ENCODE data around the gene MIEF2.
"Not testable (repeated sequence)": the region's sequence is repeated elsewhere in the genome, so short reads cannot be mapped to it uniquely, and the experiment has no call there.

DNA sequence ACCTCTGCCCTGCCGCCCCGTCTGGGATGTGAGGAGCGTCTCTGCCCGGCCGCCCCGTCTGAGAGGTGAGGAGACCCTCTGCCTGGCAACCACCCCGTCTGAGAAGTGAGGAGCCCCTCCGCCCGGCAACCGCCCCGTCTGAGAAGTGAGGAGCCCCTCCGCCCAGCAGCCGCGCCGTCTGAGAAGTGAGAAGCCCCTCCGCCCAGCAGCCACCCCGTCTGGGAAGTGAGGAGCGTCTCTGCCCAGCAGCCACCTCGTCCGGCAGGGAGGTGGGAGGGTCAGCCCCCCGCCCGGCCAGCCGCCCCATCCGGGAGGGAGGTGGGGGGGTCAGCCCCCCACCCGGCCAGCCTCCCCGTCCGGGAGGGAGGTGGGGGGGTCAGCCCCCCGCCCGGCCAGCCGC is 37.6 kb downstream of the MIEF2 start:
- TF ChIP-seq, protein P1, sequence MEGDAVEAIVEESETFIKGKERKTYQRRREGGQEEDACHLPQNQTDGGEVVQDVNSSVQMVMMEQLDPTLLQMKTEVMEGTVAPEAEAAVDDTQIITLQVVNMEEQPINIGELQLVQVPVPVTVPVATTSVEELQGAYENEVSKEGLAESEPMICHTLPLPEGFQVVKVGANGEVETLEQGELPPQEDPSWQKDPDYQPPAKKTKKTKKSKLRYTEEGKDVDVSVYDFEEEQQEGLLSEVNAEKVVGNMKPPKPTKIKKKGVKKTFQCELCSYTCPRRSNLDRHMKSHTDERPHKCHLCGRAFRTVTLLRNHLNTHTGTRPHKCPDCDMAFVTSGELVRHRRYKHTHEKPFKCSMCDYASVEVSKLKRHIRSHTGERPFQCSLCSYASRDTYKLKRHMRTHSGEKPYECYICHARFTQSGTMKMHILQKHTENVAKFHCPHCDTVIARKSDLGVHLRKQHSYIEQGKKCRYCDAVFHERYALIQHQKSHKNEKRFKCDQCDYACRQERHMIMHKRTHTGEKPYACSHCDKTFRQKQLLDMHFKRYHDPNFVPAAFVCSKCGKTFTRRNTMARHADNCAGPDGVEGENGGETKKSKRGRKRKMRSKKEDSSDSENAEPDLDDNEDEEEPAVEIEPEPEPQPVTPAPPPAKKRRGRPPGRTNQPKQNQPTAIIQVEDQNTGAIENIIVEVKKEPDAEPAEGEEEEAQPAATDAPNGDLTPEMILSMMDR (IDR thresholded peaks at IDR 0.05): not testable (repeated sequence)
- TF ChIP-seq POLR2A (IDR thresholded peaks at IDR 0.05): not testable (repeated sequence)
